Uterus (tissue), 4 donors: ENCODE results near the gene CORO7. TPM values are rescaled to one million over a fixed set of nuclear protein-coding genes. Genes with fewer than 3 reads are reported as not detected.

Experiments
- DNase-seq, 2 donors: peaks; one replicate each; pipeline ENCODE4 v3.0.0-alpha.2; 2019 to 2020
- H3K27ac ChIP-seq, 2 donors: fragments of 200-600 bp; sonication (generic); 1 replicate in 1 of 2; 2 replicates in 1 of 2; pipeline ENCODE4 v1.5.1; 2016 to 2018
- H3K27me3 ChIP-seq, 2 donors: fragments of 200-600 bp; sonication (generic); one replicate each; pipeline ENCODE4 v1.5.1; 2018 to 2019; ENCODE audit warnings: control low read depth in 1 of 2
- H3K36me3 ChIP-seq, 2 donors: fragments of 200-600 bp; sonication (generic); one replicate each; pipeline ENCODE4 v1.5.1; 2019; ENCODE audit warnings: control low read depth in 1 of 2
- H3K4me1 ChIP-seq, 2 donors: fragments of 200-600 bp; sonication (generic); one replicate each; pipeline ENCODE4 v1.5.1; 2018 to 2019; ENCODE audit warnings: control low read depth in 1 of 2
- H3K4me3 ChIP-seq, 2 donors: fragments of 200-600 bp; sonication (generic); 1 replicate in 1 of 2; 2 replicates in 1 of 2; pipeline ENCODE4 v1.5.1; 2018 to 2019; ENCODE audit warnings: mild to moderate bottlenecking in 1 of 2
- H3K9me3 ChIP-seq, 2 donors: fragments of 200-600 bp; sonication (generic); one replicate each; pipeline ENCODE4 v1.5.1; 2019; ENCODE audit warnings: control low read depth in 1 of 2
- POLR2A ChIP-seq, 2 donors: fragments of 450-650 bp; IDR thresholded peaks; one replicate each; pipeline ENCODE4 v1.6.1; 2016; ENCODE audit warnings: antibody characterized with exemption in 2 of 2, mild to moderate bottlenecking in 1 of 2, moderate library complexity in 1 of 2
- intact Hi-C: fragments of 100-400 bp; cut with DNase I; formaldehyde crosslinking; loops from one replicate; pipeline ENCODE4 v1.15.1; 2023; ENCODE audit warnings: low total_unique reads
- total RNA-seq, 4 donors: library from RNA; depleted of rRNA in 3 of 4; stranded (reverse); fragments of >200 nt in 3 of 4; gene quantifications; one replicate each; pipeline versions ENCODE4 v1.1.0 to v1.2.4, GENCODE V29; 2014 to 2023
- TF ChIP-seq, protein P1 (sequence below), 4 experiments: fragments of 200-600 bp in 2 of 4; fragments of 450-650 bp in 2 of 4; sonication (generic) in 2 of 4; IDR thresholded peaks; one replicate each; pipeline ENCODE4 v1.5.1; 2016 to 2019; ENCODE audit warnings: antibody characterized with exemption in 4 of 4, mild to moderate bottlenecking in 2 of 4, moderate library complexity in 1 of 4
- donor health status: DM: yes; HTN: yes; CAD: no.

CORO7 gene
- total RNA-seq, 4 donors from 2014 or later: 13.8 to 52.1 (median 30.0) TPM

DNA sequence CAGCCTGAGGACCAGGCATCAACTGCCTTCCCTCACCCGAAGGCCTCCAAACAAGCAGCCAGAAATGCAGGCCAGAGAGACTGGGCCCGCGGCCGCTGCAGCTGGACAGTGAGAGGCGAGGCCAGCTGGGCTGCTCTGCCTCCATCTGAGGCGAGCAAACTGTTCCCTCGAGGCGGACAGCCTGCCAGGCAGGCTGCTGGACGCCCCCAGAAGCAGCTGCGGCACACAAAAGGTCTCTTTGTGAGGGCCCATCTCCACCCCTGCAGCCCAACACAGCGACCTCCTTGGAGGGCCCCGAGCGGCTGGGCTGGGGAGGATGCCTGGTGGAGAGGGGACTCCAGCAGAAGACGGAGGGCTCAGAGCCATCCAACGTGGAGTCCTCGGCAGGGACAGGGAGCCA is 4.7 kb downstream of the CORO7 start:
- no peaks in the 10 kb centered on the region for H3K27me3 ChIP-seq
- H3K36me3 ChIP-seq: no peaks in the 10 kb centered on the region
- H3K4me3 ChIP-seq: no peak overlapping the region
- H3K9me3 ChIP-seq: no peaks in the 10 kb centered on the region
- TF ChIP-seq, protein P1, sequence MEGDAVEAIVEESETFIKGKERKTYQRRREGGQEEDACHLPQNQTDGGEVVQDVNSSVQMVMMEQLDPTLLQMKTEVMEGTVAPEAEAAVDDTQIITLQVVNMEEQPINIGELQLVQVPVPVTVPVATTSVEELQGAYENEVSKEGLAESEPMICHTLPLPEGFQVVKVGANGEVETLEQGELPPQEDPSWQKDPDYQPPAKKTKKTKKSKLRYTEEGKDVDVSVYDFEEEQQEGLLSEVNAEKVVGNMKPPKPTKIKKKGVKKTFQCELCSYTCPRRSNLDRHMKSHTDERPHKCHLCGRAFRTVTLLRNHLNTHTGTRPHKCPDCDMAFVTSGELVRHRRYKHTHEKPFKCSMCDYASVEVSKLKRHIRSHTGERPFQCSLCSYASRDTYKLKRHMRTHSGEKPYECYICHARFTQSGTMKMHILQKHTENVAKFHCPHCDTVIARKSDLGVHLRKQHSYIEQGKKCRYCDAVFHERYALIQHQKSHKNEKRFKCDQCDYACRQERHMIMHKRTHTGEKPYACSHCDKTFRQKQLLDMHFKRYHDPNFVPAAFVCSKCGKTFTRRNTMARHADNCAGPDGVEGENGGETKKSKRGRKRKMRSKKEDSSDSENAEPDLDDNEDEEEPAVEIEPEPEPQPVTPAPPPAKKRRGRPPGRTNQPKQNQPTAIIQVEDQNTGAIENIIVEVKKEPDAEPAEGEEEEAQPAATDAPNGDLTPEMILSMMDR (IDR thresholded peaks at IDR 0.05): no peak
- no peak for TF ChIP-seq POLR2A (IDR thresholded peaks at IDR 0.05)
- no peaks in the 10 kb centered on the region for H3K4me1 ChIP-seq
- no peak overlapping the region for H3K27ac ChIP-seq
- DNase-seq: peak in 1 of 2 donors; percentile 75
- intact Hi-C loops: no loop called here

DNA sequence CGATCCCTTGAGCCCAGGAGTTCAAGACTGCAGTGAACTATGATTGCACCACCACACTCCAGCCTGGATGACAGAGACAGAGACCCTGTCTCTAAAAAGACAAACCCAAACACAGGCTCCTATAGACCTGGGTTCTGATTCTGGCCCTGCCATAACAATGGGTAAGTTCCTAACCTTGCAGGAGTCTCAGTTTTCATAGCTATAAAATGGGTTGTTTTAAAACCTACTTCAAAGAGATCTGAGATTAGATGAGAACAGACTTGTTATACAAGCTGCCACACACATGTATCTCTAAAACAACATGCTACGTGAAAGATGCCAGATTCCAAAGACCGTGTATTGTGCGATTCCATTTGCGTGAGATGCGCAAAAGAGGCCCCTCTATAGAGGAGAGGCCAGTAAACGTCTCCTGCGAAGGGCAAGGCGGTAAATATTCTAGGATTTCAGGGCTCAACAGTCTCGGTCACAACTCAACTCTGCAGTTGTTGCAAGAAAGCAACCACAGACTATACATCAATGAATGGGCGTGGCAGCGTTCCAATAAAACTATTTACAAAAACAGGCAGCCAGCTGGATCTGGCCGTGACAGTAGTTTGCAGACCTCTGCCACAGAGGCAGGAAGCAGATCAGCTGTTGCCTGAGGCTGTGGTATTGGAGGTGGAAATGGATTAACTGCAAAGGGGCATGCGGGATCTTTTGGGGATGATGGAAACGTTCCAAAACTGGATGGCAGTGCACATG is 5.9 kb downstream of the CORO7 start:
- Histone ChIP-seq H3K4me3 (no peak overlapping the region), H3K36me3 (no peaks in the 10 kb centered on the region), H3K9me3 (no peaks in the 10 kb centered on the region), H3K4me1 (no peaks in the 10 kb centered on the region), H3K27ac (no peak overlapping the region), H3K27me3 (no peaks in the 10 kb centered on the region)
- TF ChIP-seq, protein P1 (IDR thresholded peaks at IDR 0.05): no peak
- TF ChIP-seq POLR2A (IDR thresholded peaks at IDR 0.05): no peak
- DNase-seq: no peak
- intact Hi-C loops: no loop called here

- no peaks in the 10 kb centered on the region for H3K4me1 ChIP-seq
- H3K27me3 ChIP-seq: no peaks in the 10 kb centered on the region
- DNase-seq: no peak
- intact Hi-C loops: no loop called here
- H3K9me3 ChIP-seq: no peaks in the 10 kb centered on the region
- H3K4me3 ChIP-seq: no peak overlapping the region
- H3K27ac ChIP-seq: no peak overlapping the region
- no peak for TF ChIP-seq POLR2A (IDR thresholded peaks at IDR 0.05)
- TF ChIP-seq, protein P1 (IDR thresholded peaks at IDR 0.05): no peak
- H3K36me3 ChIP-seq: no peaks in the 10 kb centered on the region
Measured at GRCh38 chr16:4409081-4409932, 7.1 kb downstream of the CORO7 start.

- Histone ChIP-seq H3K27ac (no peak overlapping the region), H3K9me3 (no peaks in the 10 kb centered on the region), H3K4me3 (no peak overlapping the region), H3K4me1 (no peaks in the 10 kb centered on the region), H3K27me3 (no peaks in the 10 kb centered on the region), H3K36me3 (no peaks in the 10 kb centered on the region)
- no peak for DNase-seq
- TF ChIP-seq POLR2A (IDR thresholded peaks at IDR 0.05): no peak
- TF ChIP-seq, protein P1 (IDR thresholded peaks at IDR 0.05): no peak
- intact Hi-C loops: no loop called here
Measured at GRCh38 chr16:4408323-4408690, 8.1 kb downstream of the CORO7 start.
